Measurements from ENCODE around the gene RHBDF1. TPM values are rescaled to one million over a fixed set of nuclear protein-coding genes. Genes with fewer than 3 reads are reported as not detected.
A peak's percentile ranks its signal among the peaks of the same experiment; 100 is the strongest.

Gene RHBDF1
- total and polyA plus RNA-seq, 2 of the 13 experiments (the other 11 are each of a cell fraction or from before 2014, with no cell fraction given), result 5.4 to 26.9 TPM

- TF ChIP-seq NFAT5 (CRISPR knock-in tag; IDR thresholded peaks at IDR 0.05), result no peak
- no peak for TF ChIP-seq KMT2A (CRISPR knock-in tag; IDR thresholded peaks at IDR 0.05)
- no peak for TF ChIP-seq AGO1 (IDR thresholded peaks at IDR 0.05; ENCODE audit: low read depth, low read length, poor library complexity, severe bottlenecking)
- TF ChIP-seq, protein P1, sequence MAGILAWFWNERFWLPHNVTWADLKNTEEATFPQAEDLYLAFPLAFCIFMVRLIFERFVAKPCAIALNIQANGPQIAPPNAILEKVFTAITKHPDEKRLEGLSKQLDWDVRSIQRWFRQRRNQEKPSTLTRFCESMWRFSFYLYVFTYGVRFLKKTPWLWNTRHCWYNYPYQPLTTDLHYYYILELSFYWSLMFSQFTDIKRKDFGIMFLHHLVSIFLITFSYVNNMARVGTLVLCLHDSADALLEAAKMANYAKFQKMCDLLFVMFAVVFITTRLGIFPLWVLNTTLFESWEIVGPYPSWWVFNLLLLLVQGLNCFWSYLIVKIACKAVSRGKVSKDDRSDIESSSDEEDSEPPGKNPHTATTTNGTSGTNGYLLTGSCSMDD (CRISPR knock-in tag; IDR thresholded peaks at IDR 0.05), result no peak
- no peak for TF ChIP-seq ZNF441 (CRISPR knock-in tag; IDR thresholded peaks at IDR 0.05; ENCODE audit: borderline replicate concordance)
- TF ChIP-seq NR2C2 (CRISPR knock-in tag; IDR thresholded peaks at IDR 0.05; ENCODE audit: borderline replicate concordance), result peak; percentile 32; the same call in 1 of the 2 replicates
- TF ChIP-seq E2F5 (CRISPR knock-in tag; conservative IDR thresholded peaks at IDR 0.05), result no peak
- no peak for TF ChIP-seq SNRNP70 (IDR thresholded peaks at IDR 0.05; ENCODE audit: low read depth, low read length)
- TF ChIP-seq, protein P2, sequence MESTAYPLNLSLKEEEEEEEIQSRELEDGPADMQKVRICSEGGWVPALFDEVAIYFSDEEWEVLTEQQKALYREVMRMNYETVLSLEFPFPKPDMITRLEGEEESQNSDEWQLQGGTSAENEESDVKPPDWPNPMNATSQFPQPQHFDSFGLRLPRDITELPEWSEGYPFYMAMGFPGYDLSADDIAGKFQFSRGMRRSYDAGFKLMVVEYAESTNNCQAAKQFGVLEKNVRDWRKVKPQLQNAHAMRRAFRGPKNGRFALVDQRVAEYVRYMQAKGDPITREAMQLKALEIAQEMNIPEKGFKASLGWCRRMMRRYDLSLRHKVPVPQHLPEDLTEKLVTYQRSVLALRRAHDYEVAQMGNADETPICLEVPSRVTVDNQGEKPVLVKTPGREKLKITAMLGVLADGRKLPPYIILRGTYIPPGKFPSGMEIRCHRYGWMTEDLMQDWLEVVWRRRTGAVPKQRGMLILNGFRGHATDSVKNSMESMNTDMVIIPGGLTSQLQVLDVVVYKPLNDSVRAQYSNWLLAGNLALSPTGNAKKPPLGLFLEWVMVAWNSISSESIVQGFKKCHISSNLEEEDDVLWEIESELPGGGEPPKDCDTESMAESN (CRISPR knock-in tag; conservative IDR thresholded peaks at IDR 0.05), result no peak
- TF ChIP-seq, protein P3, sequence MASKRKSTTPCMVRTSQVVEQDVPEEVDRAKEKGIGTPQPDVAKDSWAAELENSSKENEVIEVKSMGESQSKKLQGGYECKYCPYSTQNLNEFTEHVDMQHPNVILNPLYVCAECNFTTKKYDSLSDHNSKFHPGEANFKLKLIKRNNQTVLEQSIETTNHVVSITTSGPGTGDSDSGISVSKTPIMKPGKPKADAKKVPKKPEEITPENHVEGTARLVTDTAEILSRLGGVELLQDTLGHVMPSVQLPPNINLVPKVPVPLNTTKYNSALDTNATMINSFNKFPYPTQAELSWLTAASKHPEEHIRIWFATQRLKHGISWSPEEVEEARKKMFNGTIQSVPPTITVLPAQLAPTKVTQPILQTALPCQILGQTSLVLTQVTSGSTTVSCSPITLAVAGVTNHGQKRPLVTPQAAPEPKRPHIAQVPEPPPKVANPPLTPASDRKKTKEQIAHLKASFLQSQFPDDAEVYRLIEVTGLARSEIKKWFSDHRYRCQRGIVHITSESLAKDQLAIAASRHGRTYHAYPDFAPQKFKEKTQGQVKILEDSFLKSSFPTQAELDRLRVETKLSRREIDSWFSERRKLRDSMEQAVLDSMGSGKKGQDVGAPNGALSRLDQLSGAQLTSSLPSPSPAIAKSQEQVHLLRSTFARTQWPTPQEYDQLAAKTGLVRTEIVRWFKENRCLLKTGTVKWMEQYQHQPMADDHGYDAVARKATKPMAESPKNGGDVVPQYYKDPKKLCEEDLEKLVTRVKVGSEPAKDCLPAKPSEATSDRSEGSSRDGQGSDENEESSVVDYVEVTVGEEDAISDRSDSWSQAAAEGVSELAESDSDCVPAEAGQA (IDR thresholded peaks at IDR 0.05; ENCODE audit: low read depth), result no peak
- TF ChIP-seq, protein P3 (CRISPR knock-in tag; IDR thresholded peaks at IDR 0.05; ENCODE audit: borderline replicate concordance), result no peak
- TF ChIP-seq ETV5 (CRISPR knock-in tag; IDR thresholded peaks at IDR 0.05; ENCODE audit: borderline replicate concordance), result peak; percentile 62
Measured at GRCh38 chr16:75580-76501, 3.4 kb upstream of the RHBDF1 start (continued).

All from HepG2 (cell line).